Stimulated activated CD8-positive, alpha-beta memory T cell treated with anti-CD3 and anti-CD28 coated beads, Interleukin-15, amount 100 ng/mL, for 24 hours (primary cell): ENCODE data around the gene PDSS2.
"Not testable (repeated sequence)": the region's sequence is repeated elsewhere in the genome, so short reads cannot be mapped to it uniquely, and the experiment has no call there.

Source experiments
- DNase-seq: peaks from one replicate; pipeline ENCODE4 v3.0.0-alpha.2; 2020; ENCODE audit warnings: low read depth

PDSS2 gene

DNA sequence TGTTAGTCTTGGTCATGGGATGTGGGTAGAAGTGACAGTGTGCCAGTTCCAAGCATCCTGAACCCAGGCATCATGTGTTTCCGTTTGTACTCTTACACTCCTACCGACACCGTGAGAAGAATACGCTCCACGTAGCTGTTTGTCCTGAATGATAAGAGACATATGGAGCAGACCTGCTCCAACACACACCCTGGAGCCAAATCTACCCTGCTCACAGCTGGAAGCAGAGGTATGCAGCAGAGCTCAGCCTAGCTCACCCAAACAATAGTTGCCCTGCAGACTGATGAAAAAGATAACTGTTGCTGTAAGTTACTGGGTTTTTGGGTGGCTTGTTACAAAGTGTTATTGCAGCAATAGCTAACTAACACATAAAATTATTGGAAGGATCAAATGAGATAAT is 14.3 kb upstream of the PDSS2 start:
- DNase-seq, result no peak

GRCh38 chr6:107470364-107470763 is 11.0 kb upstream of the PDSS2 start:
- no peak for DNase-seq

DNA sequence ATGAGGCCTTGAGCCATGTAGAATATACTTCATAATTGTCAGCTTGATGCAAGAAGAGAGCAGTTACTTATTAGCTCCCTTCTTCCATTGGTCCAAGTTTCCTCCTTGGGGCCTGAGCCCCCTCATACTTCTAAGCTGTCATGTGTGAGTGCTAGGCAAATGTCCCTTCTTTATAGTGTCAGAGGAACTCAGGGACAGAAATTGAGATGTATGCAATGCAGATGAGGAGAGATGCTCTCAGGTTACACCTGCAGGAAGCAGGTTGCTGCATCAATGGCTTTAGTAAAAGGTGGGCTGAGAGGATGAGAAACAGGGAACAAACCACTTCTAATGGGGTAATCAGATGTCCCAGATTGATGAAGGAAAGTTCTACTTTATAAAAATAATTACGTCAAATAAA is 6.7 kb upstream of the PDSS2 start:
- no peak for DNase-seq

DNA sequence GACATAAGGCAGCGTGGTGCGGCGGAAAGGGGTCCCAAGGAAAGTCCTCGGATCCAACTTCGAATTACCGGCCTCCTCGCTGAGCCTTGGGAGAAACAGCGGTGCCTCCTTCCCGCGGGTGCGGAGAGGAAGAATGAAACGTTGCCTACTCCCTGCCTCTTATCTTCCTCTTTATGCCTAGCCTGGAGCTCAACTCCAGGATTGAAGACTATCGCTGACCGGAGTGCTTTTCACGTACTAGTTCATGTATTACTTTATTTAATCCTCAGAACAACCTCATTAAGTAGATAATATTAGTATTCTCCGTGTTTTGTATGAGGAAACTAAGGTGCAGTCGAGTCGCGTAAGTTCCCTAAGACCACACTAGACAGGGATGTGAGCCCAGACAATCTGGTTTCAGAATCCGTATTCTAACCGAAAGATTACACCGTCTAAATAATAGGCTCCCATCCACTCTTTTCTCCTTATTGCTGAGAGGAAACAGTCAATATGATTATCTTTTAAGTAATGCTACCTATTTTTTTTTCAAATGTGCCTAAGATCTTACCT is 793 bp upstream of the PDSS2 start:
- DNase-seq, result no peak

- DNase-seq, result no peak
Observed at GRCh38 chr6:107458672-107459282, 587 bp downstream of the PDSS2 start.

DNA sequence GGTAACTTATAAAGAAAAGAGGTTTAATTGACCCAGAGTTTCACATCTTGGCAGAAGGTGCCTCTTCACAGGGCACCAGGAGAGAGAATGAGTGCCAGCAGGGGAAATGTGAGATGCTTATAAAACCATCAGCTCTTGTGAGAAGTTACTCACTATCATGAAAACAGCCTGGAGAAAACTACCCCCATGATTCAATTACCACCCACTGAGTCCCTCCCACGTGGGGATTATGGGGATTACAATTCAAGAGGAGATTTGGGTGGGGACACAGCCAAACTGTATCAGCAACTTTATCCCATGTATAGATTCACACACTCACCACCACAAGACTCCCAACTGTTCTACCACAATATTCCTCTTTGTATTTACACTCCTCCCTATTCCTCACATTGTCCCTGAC is 10.6 kb downstream of the PDSS2 start:
- no peak for DNase-seq

DNA sequence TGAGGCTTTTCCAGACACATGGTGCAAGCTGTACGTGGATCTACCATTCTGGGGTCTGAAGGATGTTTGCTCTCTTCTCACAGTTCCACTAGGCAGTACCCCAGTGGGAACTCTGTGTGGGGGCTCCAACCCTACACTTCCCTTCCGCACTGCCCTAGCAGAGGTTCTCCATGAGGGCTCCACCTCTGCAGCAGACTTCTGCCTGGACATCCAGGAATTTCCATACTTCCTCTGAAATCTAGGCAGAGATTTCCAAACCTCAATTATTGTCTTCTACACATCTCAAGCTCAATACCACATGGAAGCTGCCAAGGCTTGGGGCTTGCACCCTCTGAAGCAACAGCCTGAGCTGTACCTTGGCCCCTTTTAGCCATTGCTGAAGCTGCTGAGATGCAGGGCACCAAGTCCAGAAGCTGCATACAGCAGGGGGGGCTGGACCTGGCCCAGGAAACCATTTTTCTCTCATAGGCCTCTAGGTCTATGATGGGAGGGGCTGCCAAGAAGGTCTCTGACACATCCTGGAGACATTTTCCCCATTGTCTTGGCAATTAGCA is 11.6 kb downstream of the PDSS2 start:
- DNase-seq, result no peak

DNA sequence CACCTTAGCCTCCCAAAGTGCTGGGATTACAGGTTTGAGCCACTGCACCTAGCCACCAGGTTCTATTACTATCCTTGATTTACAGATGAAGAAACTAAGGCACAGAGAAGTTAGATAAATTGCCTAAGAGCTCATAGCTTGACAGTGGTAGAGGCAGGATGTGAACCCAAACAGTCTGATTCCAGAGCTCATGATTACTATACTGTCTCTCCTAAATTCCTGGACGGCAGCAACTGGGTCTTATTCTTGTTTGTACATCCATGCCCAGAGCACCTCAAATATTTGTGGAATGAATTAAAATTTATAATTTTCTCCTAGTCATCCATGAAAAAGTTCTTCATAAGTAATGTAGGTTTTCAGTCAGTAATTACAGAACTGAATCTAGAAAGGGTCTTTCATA is 15.1 kb downstream of the PDSS2 start:
- no peak for DNase-seq

DNA sequence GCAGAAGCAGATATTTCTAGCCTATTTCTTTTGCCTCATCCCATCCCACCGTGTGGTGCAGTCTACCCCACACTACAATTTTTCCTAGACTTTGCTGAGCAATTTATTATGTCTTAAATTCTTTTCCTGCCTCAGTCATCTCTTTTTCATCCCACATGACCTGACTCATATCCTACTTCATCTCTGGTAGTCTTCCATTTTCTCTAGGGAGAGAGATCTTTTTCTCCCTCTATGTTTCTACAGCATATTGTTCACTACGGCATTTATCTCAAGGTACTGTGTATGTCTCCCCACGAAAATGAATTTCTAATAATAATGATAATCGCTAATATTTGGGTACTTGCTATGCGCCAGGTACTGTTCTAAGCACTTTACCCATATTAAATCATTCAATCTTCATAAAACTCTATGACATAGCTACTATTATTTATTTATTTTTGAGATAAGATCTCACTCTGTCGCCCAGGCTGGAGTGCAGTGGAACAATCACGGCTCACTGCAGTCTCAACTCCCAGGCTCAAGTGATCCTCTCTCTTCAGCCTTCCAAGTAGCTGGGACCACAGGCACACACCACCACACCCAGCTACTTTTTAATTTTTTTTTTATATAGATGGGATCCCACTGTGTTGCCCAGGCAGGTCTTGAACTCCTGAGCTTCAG is 15.6 kb downstream of the PDSS2 start:
- DNase-seq, result no peak

- DNase-seq, result no peak
Observed at GRCh38 chr6:107442938-107443607, 16.3 kb downstream of the PDSS2 start.

DNA sequence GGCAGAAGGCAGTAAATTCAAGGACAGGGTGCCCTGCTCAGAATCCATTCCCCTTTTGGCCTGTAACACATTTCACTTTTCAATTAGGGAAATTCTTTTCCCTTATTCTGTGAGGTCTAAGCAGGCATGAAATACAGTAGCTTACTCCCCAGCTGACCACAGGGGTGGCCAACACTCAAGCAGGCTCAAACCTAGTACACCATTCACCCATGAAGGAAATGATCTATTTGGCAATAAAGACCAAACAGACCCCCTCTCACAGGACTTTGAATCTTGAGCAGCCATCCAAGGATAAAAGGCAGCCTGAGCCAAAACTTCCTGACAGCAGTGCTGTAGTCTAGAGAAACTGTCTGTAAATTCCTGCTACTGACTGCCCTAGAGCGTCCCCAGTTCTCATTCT is 17.7 kb downstream of the PDSS2 start:
- no peak for DNase-seq

DNA sequence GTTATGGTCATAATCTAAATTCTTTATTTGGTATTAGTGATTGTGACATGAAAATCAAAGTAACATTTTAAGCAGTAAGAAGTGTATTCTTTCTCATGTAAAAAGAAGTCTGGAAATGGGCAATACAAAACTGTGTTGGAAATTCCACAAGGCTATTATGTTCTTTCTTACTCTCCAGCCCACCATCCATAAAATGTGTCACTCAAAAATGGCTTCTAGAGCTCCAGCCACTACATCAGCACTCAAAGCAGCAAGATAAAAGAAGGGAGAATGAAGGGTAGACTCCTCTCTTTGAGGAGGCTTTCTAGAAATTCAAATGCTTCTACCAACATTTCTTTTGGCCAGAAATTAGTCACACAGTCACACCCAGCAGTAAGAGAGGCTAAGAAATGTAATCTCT is 18.4 kb downstream of the PDSS2 start:
- DNase-seq, result no peak

DNA sequence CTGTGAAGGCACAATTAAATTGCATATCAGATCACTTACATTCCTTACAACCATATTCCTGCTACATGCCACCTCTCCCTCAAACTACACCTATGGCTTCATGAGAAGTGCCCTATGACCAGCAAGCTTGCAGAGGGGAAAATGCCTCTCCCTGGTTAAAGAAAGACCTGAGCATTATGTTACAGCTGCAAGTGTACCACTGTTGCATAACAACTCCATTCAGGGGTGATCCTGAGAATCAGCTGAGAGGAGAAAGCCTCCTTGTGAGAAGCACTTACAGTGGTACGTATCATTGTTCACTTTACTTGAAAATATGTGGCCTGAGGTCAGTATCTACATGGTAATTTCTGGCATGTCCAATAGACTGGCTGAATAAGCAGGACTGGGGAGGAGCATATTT is 20.0 kb downstream of the PDSS2 start:
- DNase-seq, result no peak

- no peak for DNase-seq
Observed at GRCh38 chr6:107437691-107438090, 21.7 kb downstream of the PDSS2 start.

- no peak for DNase-seq
Observed at GRCh38 chr6:107436881-107437280, 22.5 kb downstream of the PDSS2 start.

DNA sequence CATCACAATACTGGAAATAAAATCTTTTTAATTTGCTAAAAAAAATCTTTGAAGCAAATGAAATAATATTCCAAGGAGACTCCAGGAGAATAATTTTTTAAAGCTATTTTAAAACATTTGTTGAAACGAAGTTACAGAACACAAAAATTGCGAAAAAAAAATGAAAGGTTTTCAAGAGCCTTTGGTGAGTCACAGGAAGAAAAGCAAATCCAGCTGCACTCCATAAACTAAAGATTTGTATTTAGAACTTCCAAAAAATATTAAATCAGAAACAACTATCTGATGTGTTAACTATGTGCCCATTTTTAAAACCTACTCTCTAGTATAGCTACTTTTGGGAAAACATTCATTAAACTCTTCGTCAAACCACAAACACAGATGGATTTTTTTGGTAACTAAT is 23.6 kb downstream of the PDSS2 start:
- no peak for DNase-seq

DNA sequence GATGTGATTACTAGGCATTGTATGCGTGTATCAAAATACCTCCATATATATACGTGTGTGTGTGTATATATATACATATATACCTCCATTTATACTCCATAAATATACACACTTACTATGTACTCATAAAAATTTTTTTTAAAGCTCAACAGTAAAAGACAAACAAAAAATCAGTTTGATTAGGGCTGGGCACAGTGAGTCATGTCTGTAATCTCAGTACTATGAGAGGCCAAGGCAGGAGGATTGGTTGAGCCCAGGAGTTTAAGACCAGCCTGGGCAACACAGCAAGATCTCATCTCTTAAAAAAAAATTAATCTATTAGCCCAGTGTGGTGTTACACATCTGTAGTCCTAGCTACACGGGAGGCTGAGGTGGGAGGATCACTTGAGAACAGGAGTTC is 24.6 kb downstream of the PDSS2 start:
- no peak for DNase-seq

DNA sequence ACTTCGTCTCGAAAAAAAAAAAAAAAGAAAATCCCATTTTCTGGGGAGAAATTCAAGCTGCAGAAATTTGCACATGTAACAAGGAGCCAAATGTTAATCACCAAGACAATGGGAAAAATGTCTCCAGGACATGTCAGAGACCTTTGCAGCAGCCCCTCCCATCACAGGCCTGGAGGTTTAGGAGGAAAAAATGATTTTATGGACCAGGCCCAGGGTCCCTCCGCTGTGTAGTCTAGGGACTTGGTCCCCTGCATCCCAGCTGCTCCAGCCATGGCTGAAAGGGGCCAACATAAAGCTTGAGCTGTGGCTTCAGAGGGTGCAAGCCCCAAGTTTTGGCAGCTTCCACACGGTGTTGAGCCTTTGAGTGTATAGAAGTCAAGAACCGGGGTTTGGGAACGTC is 33.4 kb downstream of the PDSS2 start:
- not testable (repeated sequence) for DNase-seq

DNA sequence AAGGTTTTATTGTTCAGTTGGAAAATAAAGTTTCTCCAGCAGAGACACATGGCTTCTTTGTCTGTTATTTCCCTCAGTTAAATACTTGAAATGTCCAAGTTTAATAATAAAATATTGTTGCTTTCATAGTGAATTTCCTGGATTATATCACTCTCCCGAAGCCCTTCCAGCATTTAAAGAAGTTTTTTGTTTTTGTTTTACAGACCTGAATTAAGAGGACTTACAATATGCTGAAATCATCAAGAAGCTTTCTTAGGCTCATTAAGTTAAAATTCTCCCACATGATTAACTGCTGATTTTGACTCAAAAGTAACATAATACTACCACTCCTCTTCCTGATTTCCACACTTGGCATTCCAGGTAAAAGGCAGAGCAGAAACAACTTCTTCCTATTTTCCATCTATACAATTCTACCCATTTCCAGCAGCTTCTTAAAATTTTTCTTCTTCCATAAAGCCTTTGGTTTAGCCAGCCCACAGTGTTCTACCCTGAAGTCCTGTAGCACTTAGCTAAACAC is 35.8 kb downstream of the PDSS2 start:
- no peak for DNase-seq

- DNase-seq, result no peak
Observed at GRCh38 chr6:107421696-107422256, 37.6 kb downstream of the PDSS2 start.

- no peak for DNase-seq
Observed at GRCh38 chr6:107419733-107420132, 39.6 kb downstream of the PDSS2 start.

GRCh38 chr6:107418118-107418517 is 41.2 kb downstream of the PDSS2 start:
- no peak for DNase-seq

DNA sequence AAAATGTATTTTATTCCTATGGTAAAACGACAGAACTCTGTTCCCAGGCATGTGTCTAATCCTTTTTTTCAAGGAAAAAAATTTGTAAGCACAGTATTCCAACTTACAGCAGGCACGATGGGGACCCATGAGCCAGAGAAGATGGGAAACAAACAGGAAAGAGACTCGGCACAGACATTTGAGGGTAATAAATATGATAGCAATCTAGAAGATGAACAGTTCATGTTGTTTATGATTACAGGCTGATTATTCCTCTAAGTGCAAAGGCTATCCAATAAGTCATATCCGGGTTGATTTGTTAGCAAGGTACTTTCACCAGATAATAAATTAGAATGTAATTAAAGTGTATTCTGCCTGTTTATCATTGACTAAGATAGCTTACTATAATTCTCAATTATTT is 43.2 kb downstream of the PDSS2 start:
- DNase-seq, result no peak
